A549 (cell line): ENCODE results near the gene ABHD17A.

ENCODE experiments used
- CEBPB ChIP-seq, 2 experiments: fragments of >200 bp in 1 of 2; sonication (Bioruptor Twin) in 1 of 2; formaldehyde crosslinking in 1 of 2; IDR thresholded peaks; 2 replicates each; pipeline ENCODE4 v1.6.1; 2012 to 2016
- CTCF ChIP-seq: fragments of >200 bp; sonication (Bioruptor Twin); formaldehyde crosslinking; IDR thresholded peaks from 3 replicates; pipeline ENCODE4 v1.5.1; 2016
- JUN ChIP-seq, 2 experiments: fragments of >200 bp; sonication (Bioruptor Twin); formaldehyde crosslinking; IDR thresholded peaks; 2 replicates in 1 of 2; 3 replicates in 1 of 2; pipeline ENCODE4 v1.6.1; 2016 to 2017
- JUNB ChIP-seq: fragments of >200 bp; sonication (Bioruptor Twin); formaldehyde crosslinking; IDR thresholded peaks from 2 replicates; pipeline ENCODE4 v1.6.1; 2016
- KDM5A ChIP-seq: fragments of 200-600 bp; sonication (generic); IDR thresholded peaks from 2 replicates; pipeline ENCODE4 v1.6.1; 2016; ENCODE audit warnings: antibody characterized with exemption, mild to moderate bottlenecking
- MYC ChIP-seq: IDR thresholded peaks from 2 replicates; pipeline ENCODE4 v1.6.1; 2012; ENCODE audit warnings: mild to moderate bottlenecking, inconsistent platforms, low read length, improper control_type of control experiment, borderline replicate concordance
- POLR2A ChIP-seq: IDR thresholded peaks from 2 replicates; pipeline ENCODE4 v1.6.1; 2012; ENCODE audit warnings: mild to moderate bottlenecking, low read length
- RAD21 ChIP-seq, 2 experiments: fragments of >200 bp in 1 of 2; sonication (Bioruptor Twin) in 1 of 2; formaldehyde crosslinking in 1 of 2; IDR thresholded peaks in 1 of 2; conservative IDR thresholded peaks in 1 of 2; 2 replicates in 1 of 2; 3 replicates in 1 of 2; pipeline ENCODE4 v1.6.1; 2012 to 2018; ENCODE audit warnings: inconsistent platforms in 1 of 2
- TF ChIP-seq, protein P1 (sequence below): IDR thresholded peaks from 2 replicates; pipeline ENCODE4 v1.6.1; 2012

DNA sequence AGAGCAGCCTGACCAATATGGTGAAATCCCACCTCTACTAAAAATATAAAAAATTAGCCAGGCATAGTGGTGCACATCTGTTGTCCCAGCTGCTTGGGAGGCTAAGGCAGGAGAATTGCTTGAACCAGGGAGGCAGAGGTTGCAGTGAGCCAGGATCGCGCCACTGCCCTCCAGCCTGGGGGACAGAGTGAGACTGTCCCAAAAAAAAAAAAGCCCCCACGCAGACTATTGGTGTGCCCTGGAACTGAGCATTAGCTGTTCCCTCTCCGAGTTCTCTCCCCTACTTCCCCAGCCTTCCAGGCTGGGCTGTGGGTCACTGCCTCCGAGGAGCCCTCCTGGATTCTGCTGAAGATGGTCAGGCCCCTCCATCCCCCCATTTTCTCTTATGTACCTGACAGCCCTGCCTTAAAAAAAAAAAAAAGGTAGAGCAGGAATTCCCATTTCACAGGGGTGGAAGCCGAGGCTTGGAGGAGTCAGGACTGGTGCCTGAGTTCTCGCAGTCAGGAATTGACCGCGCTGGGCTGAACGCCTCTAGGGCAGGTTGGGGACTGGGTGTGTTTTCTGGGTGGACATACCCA lies 21.8 kb upstream of the ABHD17A start:
- TF ChIP-seq CEBPB (IDR thresholded peaks at IDR 0.05) (no peak), MYC (no peak), RAD21 (conservative IDR thresholded peaks at IDR 0.05 in 1 of 2, IDR thresholded peaks at IDR 0.05 in 1 of 2) (no peak), CTCF (no peak), JUNB (no peak), KDM5A (no peak), POLR2A (no peak), JUN (IDR thresholded peaks at IDR 0.05) (no peak)
- TF ChIP-seq, protein P1, sequence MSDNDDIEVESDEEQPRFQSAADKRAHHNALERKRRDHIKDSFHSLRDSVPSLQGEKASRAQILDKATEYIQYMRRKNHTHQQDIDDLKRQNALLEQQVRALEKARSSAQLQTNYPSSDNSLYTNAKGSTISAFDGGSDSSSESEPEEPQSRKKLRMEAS = no peak
